ENCODE results near the gene DCC.

DNA sequence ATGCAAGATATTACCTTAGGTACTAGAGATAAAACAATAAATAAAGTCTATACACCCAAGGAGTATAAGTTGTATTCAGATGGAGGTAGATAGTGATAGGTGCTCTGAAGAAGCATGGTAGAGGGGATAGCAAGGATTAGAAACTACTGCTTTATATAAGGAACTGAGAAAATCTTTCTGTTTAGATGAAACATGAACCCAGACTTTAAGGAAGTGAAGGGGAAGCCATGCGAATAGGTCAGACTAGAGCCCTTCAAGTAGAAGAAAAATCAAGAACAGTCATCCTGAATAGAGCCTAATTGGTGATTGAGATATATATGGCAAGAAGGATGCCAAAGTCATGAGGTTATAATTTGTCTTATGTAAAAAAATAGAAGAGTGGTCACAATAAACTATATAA, 984.4 kb downstream of the DCC start:
- TF ChIP-seq EZH2phosphoT487 (IDR thresholded peaks at IDR 0.05; ENCODE audit: insufficient read depth, low read depth) (no peak), EZH2 (IDR thresholded peaks at IDR 0.05; ENCODE audit: insufficient read depth, poor library complexity, severe bottlenecking) (no peak)
